Colonic mucosa (tissue), 4 donors: ENCODE data around the gene COX4I2. TPM values are rescaled to one million over a fixed set of nuclear protein-coding genes. Genes with fewer than 3 reads are reported as not detected.

Experiments
- DNase-seq: peaks from one replicate; pipeline ENCODE4 v3.0.0-alpha.2; 2020
- H3K27ac ChIP-seq: fragments of 200-600 bp; one replicate; pipeline ENCODE4 v1.8.0; 2021
- H3K27me3 ChIP-seq: fragments of 200-600 bp; one replicate; pipeline ENCODE4 v1.8.0; 2021
- H3K36me3 ChIP-seq: fragments of 200-600 bp; one replicate; pipeline ENCODE4 v1.8.0; 2021
- H3K4me1 ChIP-seq: fragments of 200-600 bp; one replicate; pipeline ENCODE4 v1.8.0; 2021; ENCODE audit warnings: mild to moderate bottlenecking
- H3K4me3 ChIP-seq: fragments of 200-600 bp; one replicate; pipeline ENCODE4 v1.8.0; 2021
- H3K9ac ChIP-seq, 2 donors: one replicate each; pipeline ENCODE4 v1.7.0; 2013; ENCODE audit warnings: control low read depth in 2 of 2, low read depth in 2 of 2, low read length in 2 of 2
- H3K9me3 ChIP-seq: fragments of 200-600 bp; one replicate; pipeline ENCODE4 v1.8.0; 2021
- CTCF ChIP-seq: fragments of 200-600 bp; IDR thresholded peaks from one replicate; pipeline ENCODE4 v1.8.0; 2022; ENCODE audit warnings: antibody characterized with exemption, mild to moderate bottlenecking
- intact Hi-C: fragments of 100-400 bp; cut with DNase I; formaldehyde crosslinking; loops from one replicate; pipeline ENCODE4 v1.14.1; 2022
- total RNA-seq, 2 donors: library from RNA; stranded (reverse); fragmentation: NEBNext Ultra II Directional in 1 of 2; extraction: Animal tissue kit (Norgen Biotek cat#: 25700) in 1 of 2; gene quantifications; one replicate each; pipeline ENCODE4 v1.2.1, GENCODE V29; 2021
- donor health status: healthy.
- donor health status: DM: no; HTN: no; CAD: no.
- donor health status: DM: no; HTN: no; CAD: no.

COX4I2 gene
- total RNA-seq, 2 donors from 2014 or later, result 0.52 TPM; not detected in 1

DNA sequence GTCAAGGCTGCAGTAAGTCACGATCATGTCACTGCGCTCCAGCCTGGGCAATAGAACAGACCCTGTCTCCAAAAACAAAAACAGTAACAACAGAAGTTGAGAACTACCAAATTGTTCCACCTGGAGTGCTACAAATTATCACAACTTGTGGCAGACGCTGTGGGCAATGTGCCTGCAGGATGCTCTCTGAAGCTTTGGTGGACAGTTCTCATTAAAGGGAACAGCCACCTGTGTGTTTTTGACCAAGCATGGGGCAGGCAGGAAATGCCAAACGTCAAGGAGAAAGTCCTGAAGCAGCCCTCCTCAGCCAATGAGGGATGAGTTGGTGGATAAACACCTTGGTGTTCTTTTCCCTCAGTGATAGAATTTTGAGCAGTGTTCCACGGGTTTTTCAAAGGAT is 15.8 kb downstream of the COX4I2 start:
- Histone ChIP-seq H3K36me3 (no peaks in the 10 kb centered on the region), H3K9me3 (no peaks in the 10 kb centered on the region), H3K9ac (no peak overlapping the region), H3K4me3 (no peak overlapping the region), H3K4me1 (no peaks in the 10 kb centered on the region), H3K27ac (no peak overlapping the region), H3K27me3 (no peaks in the 10 kb centered on the region)
- intact Hi-C loops, result no loop called here
- no peak for TF ChIP-seq CTCF
- no peak for DNase-seq

GRCh38 chr20:31654534-31654933 is 16.8 kb downstream of the COX4I2 start:
- Histone ChIP-seq H3K9me3 (no peaks in the 10 kb centered on the region), H3K4me1 (no peaks in the 10 kb centered on the region), H3K27ac (no peak overlapping the region), H3K9ac (no peak overlapping the region), H3K36me3 (no peaks in the 10 kb centered on the region), H3K27me3 (no peaks in the 10 kb centered on the region), H3K4me3 (no peak overlapping the region)
- intact Hi-C loops, result no loop called here
- DNase-seq, result no peak
- no peak for TF ChIP-seq CTCF

DNA sequence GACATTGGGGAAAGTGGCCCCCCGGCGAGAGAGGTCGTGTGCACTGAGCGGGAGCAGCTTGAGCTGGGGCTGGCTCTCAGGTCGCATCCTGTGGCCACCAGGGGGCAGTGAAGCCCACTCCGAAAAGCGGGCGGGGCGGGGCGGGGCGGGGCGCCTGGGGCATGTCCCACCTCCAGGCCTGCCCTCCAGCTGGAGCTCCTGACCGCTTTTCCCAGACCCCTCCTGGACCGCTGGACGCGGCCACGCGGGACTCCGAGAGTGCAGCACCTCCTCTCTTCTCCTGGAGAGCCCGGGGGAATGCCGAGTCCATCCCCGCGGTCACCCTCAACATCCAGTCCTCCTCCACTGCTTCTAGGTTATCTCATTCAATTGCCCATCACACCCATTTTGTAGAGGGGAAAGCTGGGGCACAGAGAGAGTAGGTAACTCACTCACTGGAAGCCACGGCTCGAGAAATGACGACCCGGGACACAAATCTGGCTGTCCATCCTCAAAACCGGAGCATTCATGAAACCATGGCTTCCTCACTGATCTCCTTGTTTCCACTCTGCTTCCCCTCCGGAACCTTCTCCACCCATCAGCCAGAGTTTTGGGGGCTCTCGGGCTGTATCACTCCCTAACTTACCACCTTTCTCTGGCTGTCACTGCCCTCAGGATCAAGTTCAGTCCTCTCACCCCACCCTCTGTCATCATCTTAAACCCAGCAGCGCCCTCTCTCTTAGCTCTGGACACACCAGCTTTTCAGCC is 24.1 kb downstream of the COX4I2 start:
- peak; percentile 79 for TF ChIP-seq CTCF
- peak overlapping the region; percentile 56 for H3K27ac ChIP-seq
- H3K27me3 ChIP-seq, result no peaks in the 10 kb centered on the region
- H3K4me3 ChIP-seq, result peak overlapping the region; percentile 19
- H3K4me1 ChIP-seq, result peaks cover 18% of the 10 kb centered on the region
- peak overlapping the region; percentile 46 to 75 for H3K9ac ChIP-seq
- peak; percentile 87 for DNase-seq
- H3K9me3 ChIP-seq, result no peaks in the 10 kb centered on the region
- H3K36me3 ChIP-seq, result no peaks in the 10 kb centered on the region
- intact Hi-C loops, result loop anchor here (2.0 kb wide), 1 partner anchor 63 kb away; no protein-coding TSS in a partner anchor

DNA sequence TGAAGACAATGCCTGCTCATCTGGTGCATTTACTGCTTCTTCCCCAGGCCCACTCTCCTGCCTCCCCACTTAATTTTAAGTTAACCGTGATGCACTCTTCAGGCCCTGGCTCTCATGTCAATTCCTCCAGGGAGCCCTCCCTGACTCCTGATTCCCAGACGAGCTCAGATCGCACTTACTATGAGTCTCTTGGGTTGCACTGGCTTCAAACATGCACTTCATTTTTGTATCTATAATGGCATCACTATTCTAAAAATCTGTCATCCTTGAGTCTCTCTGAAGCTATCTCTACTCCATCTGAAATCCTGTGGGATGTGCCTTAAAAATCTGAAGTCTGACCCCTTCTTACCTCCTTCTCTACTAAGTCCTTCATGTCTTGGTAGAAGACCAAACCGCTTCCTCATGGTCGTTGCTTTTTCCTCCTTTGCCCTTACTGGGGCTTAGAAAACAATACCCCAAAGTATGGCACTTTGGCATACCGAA is 24.7 kb downstream of the COX4I2 start:
- H3K36me3 ChIP-seq, result no peaks in the 10 kb centered on the region
- peak overlapping the region; percentile 56 for H3K27ac ChIP-seq
- peaks cover 21% of the 10 kb centered on the region for H3K4me1 ChIP-seq
- DNase-seq, result no peak
- no peak overlapping the region for H3K4me3 ChIP-seq
- peak overlapping the region in 1 of 2 donors; percentile 75 for H3K9ac ChIP-seq
- H3K27me3 ChIP-seq, result no peaks in the 10 kb centered on the region
- H3K9me3 ChIP-seq, result no peaks in the 10 kb centered on the region
- TF ChIP-seq CTCF, result no peak
- intact Hi-C loops, result no loop called here

- Histone ChIP-seq H3K27ac (peak overlapping the region; percentile 73), H3K4me1 (peaks cover 21% of the 10 kb centered on the region), H3K9ac (peak overlapping the region in 1 of 2 donors; percentile 85), H3K9me3 (no peaks in the 10 kb centered on the region), H3K36me3 (no peaks in the 10 kb centered on the region), H3K27me3 (no peaks in the 10 kb centered on the region), H3K4me3 (no peak overlapping the region)
- no peak for TF ChIP-seq CTCF
- intact Hi-C loops, result no loop called here
- no peak for DNase-seq
Measured at GRCh38 chr20:31663524-31663837, 25.8 kb downstream of the COX4I2 start.
